ENCODE results near the gene ADGRE3.

DNA sequence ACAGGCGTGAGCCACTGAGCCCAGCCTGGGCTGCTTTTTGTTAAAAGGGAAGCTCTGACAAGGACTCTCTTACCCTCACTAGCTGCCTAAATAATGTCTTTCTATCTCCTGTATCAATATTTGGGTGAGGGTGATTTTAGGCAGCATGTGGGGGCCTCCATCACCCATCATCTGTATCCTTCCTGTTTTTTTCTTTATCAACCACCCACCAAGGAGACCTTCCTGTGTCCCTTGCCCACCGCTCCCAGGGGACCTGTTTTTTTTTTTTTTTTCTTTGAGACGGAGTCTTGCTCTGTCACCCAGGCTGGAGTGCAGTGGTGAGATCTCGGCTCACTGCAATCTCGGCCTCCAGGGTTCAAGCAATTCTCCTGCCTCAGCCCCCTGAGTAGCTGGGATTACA, 97.4 kb downstream of the ADGRE3 start:
- TF ChIP-seq POLR2AphosphoS5 (IDR thresholded peaks at IDR 0.05) (no peak), POLR2A (IDR thresholded peaks at IDR 0.05) (no peak)
- TF ChIP-seq, protein P1, sequence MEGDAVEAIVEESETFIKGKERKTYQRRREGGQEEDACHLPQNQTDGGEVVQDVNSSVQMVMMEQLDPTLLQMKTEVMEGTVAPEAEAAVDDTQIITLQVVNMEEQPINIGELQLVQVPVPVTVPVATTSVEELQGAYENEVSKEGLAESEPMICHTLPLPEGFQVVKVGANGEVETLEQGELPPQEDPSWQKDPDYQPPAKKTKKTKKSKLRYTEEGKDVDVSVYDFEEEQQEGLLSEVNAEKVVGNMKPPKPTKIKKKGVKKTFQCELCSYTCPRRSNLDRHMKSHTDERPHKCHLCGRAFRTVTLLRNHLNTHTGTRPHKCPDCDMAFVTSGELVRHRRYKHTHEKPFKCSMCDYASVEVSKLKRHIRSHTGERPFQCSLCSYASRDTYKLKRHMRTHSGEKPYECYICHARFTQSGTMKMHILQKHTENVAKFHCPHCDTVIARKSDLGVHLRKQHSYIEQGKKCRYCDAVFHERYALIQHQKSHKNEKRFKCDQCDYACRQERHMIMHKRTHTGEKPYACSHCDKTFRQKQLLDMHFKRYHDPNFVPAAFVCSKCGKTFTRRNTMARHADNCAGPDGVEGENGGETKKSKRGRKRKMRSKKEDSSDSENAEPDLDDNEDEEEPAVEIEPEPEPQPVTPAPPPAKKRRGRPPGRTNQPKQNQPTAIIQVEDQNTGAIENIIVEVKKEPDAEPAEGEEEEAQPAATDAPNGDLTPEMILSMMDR (IDR thresholded peaks at IDR 0.05), result no peak

All from prostate gland (tissue), 2 donors.